Tibial nerve (tissue), 4 donors: ENCODE data around the gene PPFIBP2.

Experiments
- EP300 ChIP-seq, 2 donors: sonication (generic); formaldehyde crosslinking; IDR thresholded peaks; one replicate each; pipeline ENCODE4 v1.6.1; 2017; ENCODE audit warnings: antibody characterized with exemption in 2 of 2, mild to moderate bottlenecking in 1 of 2
- POLR2A ChIP-seq, 2 donors: fragments of 450-650 bp; IDR thresholded peaks; one replicate each; pipeline ENCODE4 v1.6.1; 2017; ENCODE audit warnings: antibody characterized with exemption in 2 of 2, mild to moderate bottlenecking in 2 of 2, moderate library complexity in 2 of 2
- TF ChIP-seq, protein P1 (sequence below), 5 experiments: fragments of 200-600 bp in 3 of 5; fragments of 450-650 bp in 2 of 5; sonication (generic) in 3 of 5; IDR thresholded peaks; one replicate each; pipeline ENCODE4 v1.5.1; 2016 to 2019; ENCODE audit warnings: antibody characterized with exemption in 5 of 5, mild to moderate bottlenecking in 3 of 5, moderate library complexity in 2 of 5

- TF ChIP-seq, protein P1, sequence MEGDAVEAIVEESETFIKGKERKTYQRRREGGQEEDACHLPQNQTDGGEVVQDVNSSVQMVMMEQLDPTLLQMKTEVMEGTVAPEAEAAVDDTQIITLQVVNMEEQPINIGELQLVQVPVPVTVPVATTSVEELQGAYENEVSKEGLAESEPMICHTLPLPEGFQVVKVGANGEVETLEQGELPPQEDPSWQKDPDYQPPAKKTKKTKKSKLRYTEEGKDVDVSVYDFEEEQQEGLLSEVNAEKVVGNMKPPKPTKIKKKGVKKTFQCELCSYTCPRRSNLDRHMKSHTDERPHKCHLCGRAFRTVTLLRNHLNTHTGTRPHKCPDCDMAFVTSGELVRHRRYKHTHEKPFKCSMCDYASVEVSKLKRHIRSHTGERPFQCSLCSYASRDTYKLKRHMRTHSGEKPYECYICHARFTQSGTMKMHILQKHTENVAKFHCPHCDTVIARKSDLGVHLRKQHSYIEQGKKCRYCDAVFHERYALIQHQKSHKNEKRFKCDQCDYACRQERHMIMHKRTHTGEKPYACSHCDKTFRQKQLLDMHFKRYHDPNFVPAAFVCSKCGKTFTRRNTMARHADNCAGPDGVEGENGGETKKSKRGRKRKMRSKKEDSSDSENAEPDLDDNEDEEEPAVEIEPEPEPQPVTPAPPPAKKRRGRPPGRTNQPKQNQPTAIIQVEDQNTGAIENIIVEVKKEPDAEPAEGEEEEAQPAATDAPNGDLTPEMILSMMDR (IDR thresholded peaks at IDR 0.05): no peak
- no peak for TF ChIP-seq POLR2A (IDR thresholded peaks at IDR 0.05)
- no peak for TF ChIP-seq EP300 (IDR thresholded peaks at IDR 0.05)
Measured at GRCh38 chr11:7606496-7606895, 92.7 kb downstream of the PPFIBP2 start.
